ENCODE measurements around the gene CCDC3. TPM values are rescaled to one million over a fixed set of nuclear protein-coding genes. Genes with fewer than 3 reads are reported as not detected.

The CCDC3 gene
- total and polyA plus RNA-seq, 2 of the 4 experiments (the other 2 are of a cell fraction): 0.29 to 0.36 TPM

- no peak overlapping the region for H3K14ac ChIP-seq (replicated peaks; ENCODE audit: low read depth, low read length)
- H2AK5ac ChIP-seq (ENCODE audit: low read depth, low read length): no peak overlapping the region
Observed at GRCh38 chr10:12887780-12888179, 113.7 kb downstream of the CCDC3 start.

More at GRCh38 chr10:12887780-12888179, 113.7 kb downstream of the CCDC3 start:
- Histone ChIP-seq H2BK20ac (ENCODE audit: low read depth, low read length) (no peak overlapping the region), H3K9me3 (ENCODE audit: control insufficient read depth, insufficient read depth, low read length) (peaks cover 6% of the 10 kb centered on the region), H2AK9ac (replicated peaks; ENCODE audit: low read depth, low read length, poor library complexity) (no peak overlapping the region), H3K4ac (ENCODE audit: low read depth, low read length) (no peak overlapping the region), H2AFZ (replicated peaks; ENCODE audit: low read length, poor library complexity) (no peak overlapping the region), H3K4me2 (ENCODE audit: low read depth, low read length) (no peak overlapping the region), H2BK5ac (ENCODE audit: low read depth, low read length, poor library complexity, severe bottlenecking) (no peak overlapping the region), H3K23ac (ENCODE audit: low read depth, low read length) (no peak overlapping the region), H3K36me3 (ENCODE audit: control insufficient read depth, insufficient read depth, low read length) (no peaks in the 10 kb centered on the region), H4K91ac (ENCODE audit: insufficient read depth, low read depth, low read length) (no peak overlapping the region), H3K56ac (ENCODE audit: extremely low read depth, insufficient read depth, low read length) (no peak overlapping the region), H4K8ac (ENCODE audit: low read depth in 2 of 2, low read length in 2 of 2) (no peak overlapping the region), H2BK15ac (ENCODE audit: low read depth, low read length) (no peak overlapping the region), H3K4me3 (ENCODE audit: insufficient read depth, low read depth, low read length) (no peak overlapping the region), H3K79me1 (ENCODE audit: low read depth in 1 of 2, low read length in 2 of 2) (no peaks in the 10 kb centered on the region), H2BK120ac (ENCODE audit: low read depth, low read length) (no peak overlapping the region), H3K9ac (ENCODE audit: low read depth, low read length) (no peak overlapping the region), H4K5ac (ENCODE audit: low read depth, low read length) (no peak overlapping the region), H3K27ac (ENCODE audit: insufficient read depth, low read length) (no peak overlapping the region), H4K20me1 (ENCODE audit: insufficient read depth, low read length) (no peaks in the 10 kb centered on the region), H3K9me1 (ENCODE audit: insufficient read depth, low read length) (no peaks in the 10 kb centered on the region), H3K27me3 (ENCODE audit: control insufficient read depth, insufficient read depth, low read length) (peaks cover 12% of the 10 kb centered on the region; the same call in 1 of the 2 replicates), H3K18ac (ENCODE audit: low read depth, low read length) (no peak overlapping the region), H3K4me1 (ENCODE audit: control insufficient read depth, insufficient read depth, low read length) (no peaks in the 10 kb centered on the region; the same call in 1 of the 2 replicates)
- DNase-seq: no peak
- ChIA-PET POLR2A (ENCODE audit: unreplicated experiment) (no interaction called here), CTCF (no interaction called here)
- intact Hi-C loops (cut with micrococcal nuclease): no loop called here
- ATAC-seq (ENCODE audit: low read depth): no peak; the same call in 1 of the 2 replicates
- dilution Hi-C loops (cut with HindIII; ENCODE audit: low sequenced_read_pairs, unreplicated experiment): no loop called here
- in situ Hi-C loops (cut with MboI; ENCODE audit: low sequenced_read_pairs): no loop called here
- no TSS peak for BruUV-seq (replicated peaks)
- no CpG with 5 or more reads among the region's 3 CpGs for WGBS, 2 experiments (ENCODE audit: extremely low coverage in 2 of 2, insufficient read length in 1 of 2)
- TF ChIP-seq NFE2L2 (IDR thresholded peaks at IDR 0.05; ENCODE audit: low read depth, low read length) (no peak), RCOR1 (IDR thresholded peaks at IDR 0.05; ENCODE audit: insufficient replicate concordance, low read length) (no peak), SMC3 (IDR thresholded peaks at IDR 0.05; ENCODE audit: low read depth, low read length) (no peak), BHLHE40 (IDR thresholded peaks at IDR 0.05; ENCODE audit: low read depth, low read length) (no peak), RFX5 (IDR thresholded peaks at IDR 0.05; ENCODE audit: low read depth, low read length) (no peak), MAFK (IDR thresholded peaks at IDR 0.05; ENCODE audit: low read depth, low read length) (no peak), POLR2A (IDR thresholded peaks at IDR 0.05; ENCODE audit: low read depth, low read length) (no peak), RAD21 (IDR thresholded peaks at IDR 0.05; ENCODE audit: low read length) (no peak), MAZ (IDR thresholded peaks at IDR 0.05; ENCODE audit: borderline replicate concordance, low read depth, low read length) (no peak), CEBPB (IDR thresholded peaks at IDR 0.05; ENCODE audit: low read depth, low read length) (no peak)
- TF ChIP-seq, protein P1, sequence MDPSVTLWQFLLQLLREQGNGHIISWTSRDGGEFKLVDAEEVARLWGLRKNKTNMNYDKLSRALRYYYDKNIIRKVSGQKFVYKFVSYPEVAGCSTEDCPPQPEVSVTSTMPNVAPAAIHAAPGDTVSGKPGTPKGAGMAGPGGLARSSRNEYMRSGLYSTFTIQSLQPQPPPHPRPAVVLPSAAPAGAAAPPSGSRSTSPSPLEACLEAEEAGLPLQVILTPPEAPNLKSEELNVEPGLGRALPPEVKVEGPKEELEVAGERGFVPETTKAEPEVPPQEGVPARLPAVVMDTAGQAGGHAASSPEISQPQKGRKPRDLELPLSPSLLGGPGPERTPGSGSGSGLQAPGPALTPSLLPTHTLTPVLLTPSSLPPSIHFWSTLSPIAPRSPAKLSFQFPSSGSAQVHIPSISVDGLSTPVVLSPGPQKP (IDR thresholded peaks at IDR 0.05; ENCODE audit: borderline replicate concordance, low read depth, low read length): no peak
